A549 (cell line): ENCODE results near the gene EIF6. TPM values are rescaled to one million over a fixed set of nuclear protein-coding genes. Genes with fewer than 3 reads are reported as not detected.

Source experiments
- ATAC-seq, 2 experiments: fragments of 200-7000 bp in 1 of 2; fragments of >200 bp in 1 of 2; cut with Nextera tagmentation in 1 of 2; cut with Tn5 transposase in 1 of 2; 3 replicates each; pipeline versions ENCODE4 v1.8.0 to v1.9.1; 2018 to 2020; ENCODE audit warnings: mild to moderate bottlenecking in 1 of 2, moderate library complexity in 1 of 2
- CTCF ChIA-PET: fragments of 300-600 bp; sonication (Branson Sonifier 250); formaldehyde crosslinking; extraction: SDS; loops from one replicate; lab custom pipeline; 2021; ENCODE audit warnings: antibody characterized with exemption, inconsistent platforms; lab: Yijun Ruan, JAX
- POLR2A ChIA-PET: fragments of 350-600 bp; formaldehyde crosslinking; extraction: SDS; loops from one replicate; lab custom pipeline; 2021; ENCODE audit warnings: antibody characterized with exemption, inconsistent platforms; lab: Yijun Ruan, JAX
- DNase-seq, 2 experiments: peaks; one replicate each; pipeline versions ENCODE4 v3.0.0 to v3.0.0-alpha.2; 2011 to 2016; ENCODE audit warnings: low read depth in 1 of 2, low spot score in 1 of 2
- FAIRE-seq: peaks from 2 replicates; lab custom pipeline; 2011; peaks lifted over from hg19 to GRCh38; lab: Jason Lieb, UNC
- H3K27ac ChIP-seq, 2 experiments: fragments of >200 bp; sonication (Bioruptor Twin); formaldehyde crosslinking; 3 replicates each; pipeline ENCODE4 v1.5.1; 2016 to 2017
- H3K4me1 ChIP-seq: fragments of >200 bp; sonication (Bioruptor Twin); formaldehyde crosslinking; 3 replicates; pipeline ENCODE4 v1.6.1; 2016
- H3K4me2 ChIP-seq: fragments of >200 bp; sonication (Bioruptor Twin); formaldehyde crosslinking; 3 replicates; pipeline ENCODE4 v1.6.1; 2016
- H3K4me3 ChIP-seq: fragments of >200 bp; sonication (Bioruptor Twin); formaldehyde crosslinking; 3 replicates; pipeline ENCODE4 v1.5.1; 2016
- H3K9me3 ChIP-seq: fragments of >200 bp; sonication (Bioruptor Twin); formaldehyde crosslinking; 3 replicates; pipeline ENCODE4 v1.6.1; 2016
- CBX2 ChIP-seq: fragments of 200-600 bp; sonication (generic); IDR thresholded peaks from 2 replicates; pipeline ENCODE4 v1.6.1; 2016; ENCODE audit warnings: low read depth, mild to moderate bottlenecking, borderline replicate concordance
- CEBPB ChIP-seq, 2 experiments: fragments of >200 bp in 1 of 2; sonication (Bioruptor Twin) in 1 of 2; formaldehyde crosslinking in 1 of 2; IDR thresholded peaks; 2 replicates each; pipeline ENCODE4 v1.6.1; 2012 to 2016
- CTCF ChIP-seq: fragments of >200 bp; sonication (Bioruptor Twin); formaldehyde crosslinking; IDR thresholded peaks from 3 replicates; pipeline ENCODE4 v1.5.1; 2016
- EP300 ChIP-seq, 2 experiments: fragments of >200 bp; sonication (Bioruptor Twin); formaldehyde crosslinking; IDR thresholded peaks; 2 replicates in 1 of 2; 3 replicates in 1 of 2; pipeline ENCODE4 v1.6.1; 2016 to 2017
- FOSB ChIP-seq: fragments of 250-450 bp; sonication (Bioruptor Pico); IDR thresholded peaks from 2 replicates; pipeline ENCODE4 v1.5.0; 2020; ENCODE audit warnings: mild to moderate bottlenecking, moderate library complexity
- FOXS1 ChIP-seq: fragments of 250-450 bp; sonication (Bioruptor Pico); IDR thresholded peaks from 2 replicates; pipeline ENCODE4 v1.5.0; 2020; ENCODE audit warnings: mild to moderate bottlenecking, moderate library complexity
- GATA3 ChIP-seq: IDR thresholded peaks from 2 replicates; pipeline ENCODE4 v1.6.1; 2012; ENCODE audit warnings: borderline replicate concordance
- HEYL ChIP-seq: fragments of 250-450 bp; sonication (Bioruptor Pico); IDR thresholded peaks from 2 replicates; pipeline ENCODE4 v1.8.0; 2021; ENCODE audit warnings: mild to moderate bottlenecking, moderate library complexity
- HOXA7 ChIP-seq: fragments of 250-450 bp; sonication (Bioruptor Pico); IDR thresholded peaks from 2 replicates; pipeline ENCODE4 v1.5.0; 2020; ENCODE audit warnings: mild to moderate bottlenecking, moderate library complexity
- JUN ChIP-seq, 2 experiments: fragments of >200 bp; sonication (Bioruptor Twin); formaldehyde crosslinking; IDR thresholded peaks; 2 replicates in 1 of 2; 3 replicates in 1 of 2; pipeline ENCODE4 v1.6.1; 2016 to 2017
- JUNB ChIP-seq: fragments of >200 bp; sonication (Bioruptor Twin); formaldehyde crosslinking; IDR thresholded peaks from 2 replicates; pipeline ENCODE4 v1.6.1; 2016
- MAX ChIP-seq: IDR thresholded peaks from 2 replicates; pipeline ENCODE4 v1.6.1; 2012
- NFE2L2 ChIP-seq: fragments of 150-350 bp; conservative IDR thresholded peaks from 2 replicates; pipeline ENCODE4 v1.6.1; 2014; ENCODE audit warnings: low read length
- NR3C1 ChIP-seq: fragments of >200 bp; sonication (Bioruptor Twin); formaldehyde crosslinking; IDR thresholded peaks from 3 replicates; pipeline ENCODE4 v1.6.1; 2017
- POLR2A ChIP-seq: IDR thresholded peaks from 2 replicates; pipeline ENCODE4 v1.6.1; 2012; ENCODE audit warnings: mild to moderate bottlenecking, low read length
- RAD21 ChIP-seq, 2 experiments: fragments of >200 bp in 1 of 2; sonication (Bioruptor Twin) in 1 of 2; formaldehyde crosslinking in 1 of 2; IDR thresholded peaks in 1 of 2; conservative IDR thresholded peaks in 1 of 2; 2 replicates in 1 of 2; 3 replicates in 1 of 2; pipeline ENCODE4 v1.6.1; 2012 to 2018; ENCODE audit warnings: inconsistent platforms in 1 of 2
- RCOR1 ChIP-seq: fragments of 150-350 bp; IDR thresholded peaks from 2 replicates; pipeline ENCODE4 v1.6.1; 2014; ENCODE audit warnings: antibody characterized with exemption, low read length, low read depth
- REST ChIP-seq: fragments of 200-600 bp; sonication (generic); IDR thresholded peaks from 2 replicates; pipeline ENCODE4 v1.6.1; 2016; ENCODE audit warnings: antibody characterized with exemption, mild to moderate bottlenecking, moderate library complexity
- SMC3 ChIP-seq: fragments of >200 bp; sonication (Bioruptor Twin); formaldehyde crosslinking; IDR thresholded peaks from 3 replicates; pipeline ENCODE4 v1.6.1; 2018; ENCODE audit warnings: inconsistent platforms
- SREBF2 ChIP-seq: fragments of 450-650 bp; IDR thresholded peaks from 2 replicates; pipeline ENCODE4 v1.6.1; 2014; ENCODE audit warnings: mild to moderate bottlenecking, moderate library complexity
- TFCP2L1 ChIP-seq: fragments of 250-450 bp; sonication (Bioruptor Pico); IDR thresholded peaks from 2 replicates; pipeline ENCODE4 v1.5.0; 2021; ENCODE audit warnings: mild to moderate bottlenecking
- WGBS: methylation state at CpG from one replicate; pipeline ENCODE4 v1.1.6; 2017; ENCODE audit errors: missing lambda C conversion rate; 5-methylcytosine and 5-hydroxymethylcytosine counted together
- polyA plus RNA-seq, 4 experiments: library from polyadenylated mRNA; depleted of rRNA in 3 of 4; stranded (reverse); fragments of >200 nt; fragmentation: RNase III in 1 of 4; extraction: RNeasy Plus Mini Kit Qiagen cat#74134 plus additional on column Dnase treatment in 1 of 4; gene quantifications; 2 replicates in 3 of 4; 3 replicates in 1 of 4; pipeline ENCODE4 v1.2.3, GENCODE V29; 2011 to 2017

The EIF6 gene
- polyA plus RNA-seq, 2 of the 4 experiments (the other 2 are of a cell fraction) = 184 to 294 TPM

GRCh38 chr20:35303735-35304491, 19.3 kb upstream of the EIF6 start:
- FAIRE-seq (peak; percentile 51), ATAC-seq (peak; percentile 52 to 73), DNase-seq (peak; percentile 89 to 92)
- 18% methylated on average over 15 of the region's 18 CpGs for WGBS
- CTCF ChIA-PET = interaction anchor here (0.6 to 14.7 kb wide), 55 partner anchors 10 to 406 kb away, joined by 3 to 267 read pairs (median 5); partner anchors contain the start of genes CEP250, EDEM2, EIF6 and FAM83C
- Histone ChIP-seq H3K27ac (peak overlapping the region; percentile 95 to 96), H3K4me3 (no peak overlapping the region), H3K9me3 (no peaks in the 10 kb centered on the region), H3K4me2 (peak overlapping the region; percentile 53)
- TF ChIP-seq NR3C1 (no peak), HEYL (CRISPR knock-in tag) (no peak), NFE2L2 (no peak), FOXS1 (no peak), RAD21 (conservative IDR thresholded peaks at IDR 0.05 in 1 of 2, IDR thresholded peaks at IDR 0.05 in 1 of 2) (peak; percentile 96 to 97), TFCP2L1 (no peak), POLR2A (no peak), MAX (peak; percentile 63), CEBPB (IDR thresholded peaks at IDR 0.05) (no peak), SMC3 (peak; percentile 93), CTCF (peak; percentile 96), CBX2 (no peak), RCOR1 (no peak), JUN (IDR thresholded peaks at IDR 0.05) (peak in 1 of 2 experiments; percentile 32; a peak in 1 of 5 replicates), GATA3 (0 out of 2 replicates have a peak, but pooled peaks have one; percentile 2)
- TF ChIP-seq, all 56 proteins: peak for 6
- H3K4me1 ChIP-seq = peaks cover 68% of the 10 kb centered on the region
- POLR2A ChIA-PET = interaction anchor here (1.0 to 3.1 kb wide), 3 partner anchors 20 to 151 kb away, joined by 3 to 11 read pairs (median 7); partner anchors contain the start of genes EIF6 and UQCC1

GRCh38 chr20:35303382-35303734, 18.8 kb upstream of the EIF6 start:
- TF ChIP-seq FOSB (CRISPR knock-in tag) (no peak), REST (no peak), SREBF2 (no peak), EP300 (IDR thresholded peaks at IDR 0.05) (no peak), JUNB (no peak), HOXA7 (CRISPR knock-in tag) (no peak)
- Histone ChIP-seq H3K4me3 (no peak overlapping the region), H3K4me2 (peak overlapping the region; percentile 53), H3K9me3 (no peaks in the 10 kb centered on the region), H3K27ac (peak overlapping the region; percentile 95 to 96), H3K4me1 (peaks cover 62% of the 10 kb centered on the region)
- no peak for ATAC-seq
- FAIRE-seq = no peak
- DNase-seq = no peak
- ChIA-PET CTCF (interaction anchor here (0.6 to 14.7 kb wide), 41 partner anchors 11 to 211 kb away, joined by 3 to 267 read pairs (median 7); partner anchors contain the start of genes CEP250, EDEM2, EIF6 and FAM83C), POLR2A (interaction anchor here (1.4 kb wide), 1 partner anchor 151 kb away, joined by 7 read pairs; no protein-coding TSS in a partner anchor)
- 79% methylated on average over 11 of the region's 11 CpGs for WGBS
